A204.1 (cell line): ENCODE results near the gene VWA5B1.
"Not testable (repeated sequence)": the region's sequence is repeated elsewhere in the genome, so short reads cannot be mapped to it uniquely, and the experiment has no call there.

Experiments
- FAIRE-seq: peaks from 2 replicates; lab custom pipeline; 2012; peaks lifted over from hg19 to GRCh38; lab: Jason Lieb, UNC

The VWA5B1 gene

DNA sequence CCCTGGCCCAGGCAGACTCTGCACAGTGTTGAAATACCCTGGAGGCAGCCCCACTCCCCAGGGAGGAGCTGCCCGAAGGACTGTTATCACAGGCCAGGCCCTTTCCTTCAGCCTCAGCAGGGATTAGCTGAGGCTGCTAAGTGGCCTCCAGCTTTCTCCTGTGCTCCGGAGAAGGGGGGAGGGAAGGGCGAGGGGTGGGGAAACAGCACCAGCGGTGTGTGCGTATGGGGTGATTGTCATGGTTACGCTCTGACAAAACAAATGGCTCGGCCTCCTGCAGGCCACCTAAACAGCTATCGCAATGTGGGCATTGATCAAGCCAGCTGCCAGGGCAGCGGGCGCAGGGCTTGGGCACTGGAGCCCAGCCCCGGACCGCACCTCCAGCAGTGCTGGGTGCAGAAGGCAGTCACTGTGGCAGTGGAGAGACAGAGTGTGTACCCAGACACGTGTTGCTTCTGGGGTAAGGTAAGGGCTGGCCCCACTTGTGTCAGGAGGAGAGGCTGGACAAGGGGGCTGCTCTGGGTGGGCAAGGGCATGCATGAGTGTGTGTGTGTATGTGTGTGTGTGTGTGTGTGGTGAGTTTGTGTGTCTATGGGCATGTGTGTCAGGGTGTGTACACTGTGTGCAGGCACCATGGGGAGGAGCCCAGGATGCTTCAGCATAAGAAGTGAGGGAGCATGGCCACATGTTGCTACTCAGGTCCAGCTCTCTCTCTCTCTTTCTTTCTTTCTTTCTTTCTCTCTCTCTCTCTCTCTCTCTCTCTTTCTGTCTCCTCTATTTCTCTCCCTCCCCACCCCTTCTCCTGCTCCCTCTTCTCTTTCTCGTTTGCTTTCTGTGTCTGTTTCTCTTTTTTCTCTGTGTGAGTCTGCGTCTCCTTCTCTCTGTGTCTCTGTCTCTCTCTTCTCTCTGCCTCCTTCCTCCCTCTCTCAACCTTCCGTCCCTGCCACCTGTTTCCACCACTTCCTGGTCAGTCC is at the start of gene VWA5B1:
Gene VWA5B1 (plus strand): TSS at position 252 of the 974 bp plus-strand sequence. CDS start 19,727 bp downstream, outside the sequence.
- FAIRE-seq = no peak

- no peak for FAIRE-seq
These were observed 47.7 kb upstream of the VWA5B1 start for GRCh38 chr1:20242890-20243479.

GRCh38 chr1:20248971-20249612 is 41.6 kb upstream of the VWA5B1 start:
- FAIRE-seq = no peak

GRCh38 chr1:20250340-20250989 is 40.2 kb upstream of the VWA5B1 start:
- no peak for FAIRE-seq

- no peak for FAIRE-seq
These were observed 38.1 kb upstream of the VWA5B1 start for GRCh38 chr1:20252587-20252986.

- FAIRE-seq = no peak
These were observed 35.0 kb upstream of the VWA5B1 start for GRCh38 chr1:20255666-20256065.

DNA sequence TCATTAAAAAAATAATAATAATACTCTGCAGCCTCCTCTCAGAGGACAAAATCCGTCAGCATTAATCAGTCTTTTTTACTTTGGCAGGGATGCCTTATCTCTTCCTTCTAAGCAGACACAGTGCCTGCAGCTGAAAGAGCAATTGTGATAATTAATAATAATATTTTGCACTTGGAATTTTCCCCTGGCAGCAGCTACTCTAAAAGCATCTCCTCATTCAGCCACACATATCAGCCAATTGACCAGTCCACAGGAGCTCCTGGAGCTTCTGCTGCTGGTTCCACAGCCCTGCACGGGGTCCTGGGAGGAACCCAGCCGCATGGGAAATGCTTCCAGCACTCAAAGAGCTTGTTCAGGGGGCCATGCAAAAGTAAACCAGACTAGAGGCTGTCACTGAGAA is 31.0 kb upstream of the VWA5B1 start:
- no peak for FAIRE-seq

DNA sequence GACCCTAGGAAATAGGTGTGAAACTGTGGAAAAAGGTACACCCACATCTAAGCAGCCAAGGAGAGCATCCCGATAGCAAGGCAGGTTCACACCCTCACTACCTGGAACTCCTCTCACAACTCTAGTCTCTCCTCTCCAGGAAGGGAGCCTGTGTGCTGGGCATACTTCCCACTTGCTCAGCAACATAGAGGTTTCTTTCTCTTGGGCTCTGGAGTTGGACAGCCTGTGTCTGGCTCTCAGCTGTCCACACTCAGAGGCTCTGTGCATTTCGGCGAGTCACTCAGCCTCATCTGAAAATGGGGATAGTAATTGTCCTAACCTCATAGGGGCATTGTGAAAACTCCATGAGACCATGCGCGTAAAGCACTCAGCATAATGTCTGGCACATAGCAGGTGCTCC is 29.6 kb upstream of the VWA5B1 start:
- FAIRE-seq = no peak

DNA sequence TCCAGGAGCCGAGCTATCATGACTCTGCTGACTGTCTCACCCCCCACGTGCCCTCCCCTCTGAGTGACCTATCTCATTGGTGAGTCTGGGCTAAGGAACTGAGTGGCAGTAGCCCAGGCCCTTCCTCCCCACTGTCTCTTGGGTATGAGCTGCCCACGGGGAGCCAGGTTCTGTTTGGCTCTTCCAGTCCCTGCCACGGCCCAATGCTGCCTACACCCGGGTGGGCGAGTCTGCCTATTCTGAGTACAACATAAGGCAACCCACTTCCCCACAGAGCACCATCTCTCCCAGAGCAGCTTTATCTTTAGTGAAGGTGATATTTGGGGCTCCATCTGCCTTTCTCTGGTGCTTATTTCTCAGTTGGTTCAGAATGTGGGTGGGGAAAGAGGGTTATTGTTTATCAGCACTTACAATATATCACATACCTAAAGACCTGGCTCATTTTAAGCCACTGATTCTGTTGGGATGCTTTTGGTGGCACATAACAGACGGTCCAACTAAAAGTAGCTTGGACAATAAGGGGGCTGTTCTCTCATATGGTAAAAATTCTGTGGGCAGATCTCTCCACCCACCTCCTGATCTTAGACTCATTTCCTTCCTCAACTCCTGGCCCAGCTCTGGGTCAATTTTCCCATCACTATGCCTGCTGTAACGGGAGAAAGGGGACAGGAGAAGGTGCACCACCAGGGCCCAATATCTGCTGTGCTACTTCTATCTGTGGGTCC is 27.7 kb upstream of the VWA5B1 start:
- FAIRE-seq = no peak

DNA sequence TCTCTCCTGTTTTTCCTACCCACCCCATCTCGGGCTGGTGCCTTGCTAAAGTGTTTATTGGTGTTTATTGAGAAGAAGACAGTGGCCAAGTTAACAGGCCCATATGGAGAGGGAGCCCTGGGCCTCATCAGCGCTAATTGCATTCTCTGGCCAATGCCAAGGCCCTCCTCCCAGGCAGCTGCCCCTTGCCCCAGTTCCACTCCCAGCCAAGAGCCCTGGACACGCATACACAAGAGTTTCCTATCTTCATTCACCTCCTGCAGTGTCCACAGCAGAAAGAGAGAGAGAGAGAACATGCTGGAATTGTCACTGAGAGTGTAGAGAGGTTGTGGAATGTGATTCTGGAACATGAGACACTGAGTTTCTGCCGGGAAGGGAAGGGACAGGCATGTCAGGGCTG is 25.4 kb upstream of the VWA5B1 start:
- FAIRE-seq = no peak

- FAIRE-seq = no peak
These were observed 24.5 kb upstream of the VWA5B1 start for GRCh38 chr1:20266141-20266540.

- FAIRE-seq = no peak
These were observed 24.0 kb upstream of the VWA5B1 start for GRCh38 chr1:20266642-20267041.

GRCh38 chr1:20271498-20272400 is 18.9 kb upstream of the VWA5B1 start:
- FAIRE-seq = no peak

GRCh38 chr1:20273716-20274115 is 17.0 kb upstream of the VWA5B1 start:
- not testable (repeated sequence) for FAIRE-seq

- FAIRE-seq = no peak
These were observed 15.3 kb upstream of the VWA5B1 start for GRCh38 chr1:20275319-20275925.

GRCh38 chr1:20276485-20277159 is 14.1 kb upstream of the VWA5B1 start:
- no peak for FAIRE-seq

DNA sequence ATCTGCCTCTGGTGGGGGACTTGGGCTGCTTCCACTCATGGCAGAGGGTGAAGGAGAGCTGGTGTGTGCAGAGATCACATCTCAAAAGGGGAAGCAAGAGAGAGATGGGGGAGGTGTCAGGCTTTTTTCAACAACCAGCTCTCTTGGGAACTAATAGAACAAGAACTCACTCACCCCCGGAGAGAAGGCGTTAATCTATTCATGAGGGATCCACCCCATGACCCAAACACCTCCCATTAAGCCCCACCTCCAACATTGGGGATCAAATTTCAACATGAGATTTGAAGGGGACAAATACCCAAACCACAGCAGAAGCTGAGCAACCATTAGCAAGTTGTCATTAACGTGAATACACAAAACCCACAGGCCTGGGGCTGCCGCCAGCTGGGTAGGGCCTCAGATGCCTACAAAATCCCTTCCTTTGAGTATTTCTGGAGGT is 12.0 kb upstream of the VWA5B1 start:
- no peak for FAIRE-seq

DNA sequence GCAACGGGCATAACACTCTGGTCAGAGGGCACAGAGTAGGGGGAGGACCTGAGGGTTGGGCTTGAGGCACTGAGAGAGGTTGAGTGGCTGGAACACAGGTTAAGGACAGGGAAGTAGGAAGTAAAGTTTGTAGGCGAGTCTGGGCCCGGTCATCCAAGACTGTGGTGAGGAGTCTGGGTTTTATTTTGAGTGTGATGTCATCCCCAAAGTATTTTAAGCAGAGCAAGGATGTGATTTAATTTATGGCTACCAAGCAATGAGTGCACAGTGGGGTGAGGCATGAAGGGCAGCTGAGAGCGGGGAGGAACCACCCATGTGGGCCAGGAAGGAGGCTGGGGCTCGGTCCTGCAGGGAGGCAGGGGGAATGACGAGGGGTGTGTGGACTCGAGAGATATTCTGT is 11.2 kb upstream of the VWA5B1 start:
- no peak for FAIRE-seq

DNA sequence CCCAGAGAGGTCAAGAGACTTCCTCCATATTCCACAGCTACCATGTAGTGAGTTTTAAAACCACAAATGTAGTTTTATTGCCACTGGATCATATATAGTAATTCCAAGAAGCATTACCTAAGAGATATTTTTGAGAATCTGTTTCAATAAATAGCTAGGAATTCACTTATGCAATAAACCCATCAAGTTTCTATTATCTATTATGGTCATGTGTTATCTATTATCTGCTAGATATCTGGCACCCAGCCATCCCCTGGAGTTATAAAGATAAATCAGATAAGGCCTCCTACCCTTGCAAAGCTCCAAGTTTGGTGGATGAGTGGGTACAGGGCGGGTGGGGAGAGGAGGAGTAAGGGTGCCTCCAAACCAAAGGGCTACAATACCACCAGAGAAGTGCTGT is 10.3 kb upstream of the VWA5B1 start:
- FAIRE-seq = no peak

GRCh38 chr1:20280906-20281305 is 9.8 kb upstream of the VWA5B1 start:
- FAIRE-seq = no peak
